ENCODE data around the gene DPM3. TPM values are rescaled to one million over a fixed set of nuclear protein-coding genes. Genes with fewer than 3 reads are reported as not detected.
"Not testable (repeated sequence)": the region's sequence is repeated elsewhere in the genome, so short reads cannot be mapped to it uniquely, and the experiment has no call there.

The DPM3 gene
- total and polyA plus RNA-seq, 4 donors, result 42.4 to 200 (median 107) TPM

- Histone ChIP-seq H3K27ac (ENCODE audit: low read depth in 1 of 2, low read length in 2 of 2) (no peak overlapping the region), H3K9me3 (ENCODE audit: control insufficient read depth, low read length) (no peaks in the 10 kb centered on the region), H3K36me3 (ENCODE audit: control insufficient read depth in 1 of 2, insufficient read depth in 2 of 2, low read length in 1 of 2) (peaks cover 0 to 3% of the 10 kb centered on the region in 2 donors), H3K4me3 (ENCODE audit: low read length in 2 of 2) (no peak overlapping the region), H3K4me1 (ENCODE audit: control insufficient read depth in 1 of 2, insufficient read depth in 2 of 2, low read length in 2 of 2) (no peaks in the 10 kb centered on the region), H3K27me3 (ENCODE audit: control insufficient read depth in 1 of 2, insufficient read depth in 2 of 2, low read length in 1 of 2) (no peaks in the 10 kb centered on the region)
- intact Hi-C loops (cut with DNase I), result loop anchor here (1.0 to 2.0 kb wide), 2 partner anchors 75 to 76 kb away; no protein-coding TSS in a partner anchor
- 8 to 10% methylated on average over 24 to 28 of the region's 28 CpGs for WGBS, 2 donors
- ATAC-seq (ENCODE audit: low FRiP score), result peak; percentile 89
- peak; percentile 92 to 96 for DNase-seq
Observed at GRCh38 chr1:155167166-155168104, 27.1 kb upstream of the DPM3 start.

GRCh38 chr1:155166471-155167165 is 26.3 kb upstream of the DPM3 start:
- Histone ChIP-seq H3K9me3 (ENCODE audit: control insufficient read depth, low read length) (no peaks in the 10 kb centered on the region), H3K4me1 (ENCODE audit: control insufficient read depth in 1 of 2, insufficient read depth in 2 of 2, low read length in 2 of 2) (no peaks in the 10 kb centered on the region), H3K27ac (ENCODE audit: low read depth in 1 of 2, low read length in 2 of 2) (no peak overlapping the region), H3K36me3 (ENCODE audit: control insufficient read depth in 1 of 2, insufficient read depth in 2 of 2, low read length in 1 of 2) (peaks cover 0 to 3% of the 10 kb centered on the region in 2 donors), H3K27me3 (ENCODE audit: control insufficient read depth in 1 of 2, insufficient read depth in 2 of 2, low read length in 1 of 2) (no peaks in the 10 kb centered on the region), H3K4me3 (ENCODE audit: low read length in 2 of 2) (no peak overlapping the region)
- ATAC-seq (ENCODE audit: low FRiP score) (peak; percentile 63), DNase-seq (peak in 1 of 2 donors; percentile 79)
- intact Hi-C loops (cut with DNase I), result loop anchor here in 1 of 2 donors (2.0 kb wide), 1 partner anchor 74 kb away; no protein-coding TSS in a partner anchor
- 14 to 33% methylated on average over 20 to 27 of the region's 27 CpGs for WGBS, 2 donors

DNA sequence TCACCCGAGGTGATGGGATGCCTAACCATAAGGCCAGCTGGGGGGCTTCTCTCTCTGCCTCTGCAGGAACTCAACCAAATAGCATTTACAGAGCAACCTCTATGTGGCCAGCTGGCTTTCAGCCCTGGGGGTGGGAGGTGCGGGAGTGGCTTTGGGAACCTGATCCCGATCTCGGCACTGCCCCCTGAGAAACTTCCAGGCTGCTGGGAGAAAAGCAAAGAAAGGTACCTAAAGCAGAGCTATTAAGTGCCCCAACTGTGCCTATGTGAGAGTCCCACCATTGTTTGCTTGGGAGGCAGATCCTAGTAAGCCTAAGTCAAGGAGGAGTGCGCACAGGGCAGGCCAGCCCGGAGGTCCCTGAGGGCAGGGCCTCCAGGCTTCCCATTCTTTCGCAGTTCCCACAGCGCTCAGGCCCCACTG is 25.7 kb upstream of the DPM3 start:
- no peak for ATAC-seq (ENCODE audit: low FRiP score)
- no peaks in the 10 kb centered on the region for H3K27me3 ChIP-seq (ENCODE audit: control insufficient read depth in 1 of 2, insufficient read depth in 2 of 2, low read length in 1 of 2)
- peak in 1 of 2 donors; percentile 52 for DNase-seq
- H3K4me1 ChIP-seq (ENCODE audit: control insufficient read depth in 1 of 2, insufficient read depth in 2 of 2, low read length in 2 of 2), result no peaks in the 10 kb centered on the region
- peaks cover 0 to 3% of the 10 kb centered on the region in 2 donors for H3K36me3 ChIP-seq (ENCODE audit: control insufficient read depth in 1 of 2, insufficient read depth in 2 of 2, low read length in 1 of 2)
- intact Hi-C loops (cut with DNase I), result loop anchor here in 1 of 2 donors (2.0 kb wide), 1 partner anchor 73 kb away; no protein-coding TSS in a partner anchor
- H3K9me3 ChIP-seq (ENCODE audit: control insufficient read depth, low read length), result no peaks in the 10 kb centered on the region
- WGBS, 2 donors, result 65 to 78% methylated on average over 8 of the region's 8 CpGs
- H3K27ac ChIP-seq (ENCODE audit: low read depth in 1 of 2, low read length in 2 of 2), result no peak overlapping the region
- H3K4me3 ChIP-seq (ENCODE audit: low read length in 2 of 2), result no peak overlapping the region

DNA sequence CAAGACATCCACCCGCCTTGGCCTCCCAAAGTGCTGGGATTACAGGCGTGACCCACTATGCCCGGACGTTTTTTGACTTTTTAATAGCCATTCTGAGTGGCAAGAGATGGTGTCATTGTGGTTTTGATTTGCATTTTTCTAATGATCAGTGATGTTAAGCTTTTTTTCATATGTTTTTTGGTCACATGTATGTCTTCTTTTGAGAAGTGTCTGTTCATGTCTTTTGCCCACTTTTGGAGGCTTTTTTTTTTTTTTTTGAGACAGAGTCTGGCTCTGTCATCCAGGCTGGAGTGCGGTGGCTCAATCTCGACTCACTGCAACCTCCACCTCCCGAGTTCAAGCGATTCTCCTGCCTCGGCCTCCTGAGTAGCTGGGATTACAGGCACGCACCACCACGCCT is 24.3 kb upstream of the DPM3 start:
- H3K27me3 ChIP-seq (ENCODE audit: control insufficient read depth in 1 of 2, insufficient read depth in 2 of 2, low read length in 1 of 2); H3K9me3 ChIP-seq (ENCODE audit: control insufficient read depth, low read length); H3K36me3 ChIP-seq (ENCODE audit: control insufficient read depth in 1 of 2, insufficient read depth in 2 of 2, low read length in 1 of 2); H3K4me1 ChIP-seq (ENCODE audit: control insufficient read depth in 1 of 2, insufficient read depth in 2 of 2, low read length in 2 of 2); H3K4me3 ChIP-seq (ENCODE audit: low read length in 2 of 2); H3K27ac ChIP-seq (ENCODE audit: low read depth in 1 of 2, low read length in 2 of 2); ATAC-seq (ENCODE audit: low FRiP score); intact Hi-C loops (cut with DNase I): not testable (repeated sequence)
- WGBS, 2 donors, result 94 to 98% methylated on average over 11 of the region's 11 CpGs
- peak in 1 of 2 donors; percentile 5 for DNase-seq

GRCh38 chr1:155163785-155164184 is 23.5 kb upstream of the DPM3 start:
- H3K9me3 ChIP-seq (ENCODE audit: control insufficient read depth, low read length); intact Hi-C loops (cut with DNase I); DNase-seq; H3K4me3 ChIP-seq (ENCODE audit: low read length in 2 of 2); H3K4me1 ChIP-seq (ENCODE audit: control insufficient read depth in 1 of 2, insufficient read depth in 2 of 2, low read length in 2 of 2); H3K27me3 ChIP-seq (ENCODE audit: control insufficient read depth in 1 of 2, insufficient read depth in 2 of 2, low read length in 1 of 2); H3K36me3 ChIP-seq (ENCODE audit: control insufficient read depth in 1 of 2, insufficient read depth in 2 of 2, low read length in 1 of 2); H3K27ac ChIP-seq (ENCODE audit: low read depth in 1 of 2, low read length in 2 of 2); ATAC-seq (ENCODE audit: low FRiP score): not testable (repeated sequence)
- 94 to 98% methylated on average over 4 of the region's 4 CpGs for WGBS, 2 donors

- 95 to 100% methylated on average over 6 of the region's 6 CpGs for WGBS, 2 donors
- H3K27ac ChIP-seq (ENCODE audit: low read depth in 1 of 2, low read length in 2 of 2); H3K27me3 ChIP-seq (ENCODE audit: control insufficient read depth in 1 of 2, insufficient read depth in 2 of 2, low read length in 1 of 2); H3K9me3 ChIP-seq (ENCODE audit: control insufficient read depth, low read length); DNase-seq; ATAC-seq (ENCODE audit: low FRiP score); H3K4me3 ChIP-seq (ENCODE audit: low read length in 2 of 2); H3K36me3 ChIP-seq (ENCODE audit: control insufficient read depth in 1 of 2, insufficient read depth in 2 of 2, low read length in 1 of 2); intact Hi-C loops (cut with DNase I); H3K4me1 ChIP-seq (ENCODE audit: control insufficient read depth in 1 of 2, insufficient read depth in 2 of 2, low read length in 2 of 2): not testable (repeated sequence)
Observed at GRCh38 chr1:155162631-155163030, 22.3 kb upstream of the DPM3 start.

DNA sequence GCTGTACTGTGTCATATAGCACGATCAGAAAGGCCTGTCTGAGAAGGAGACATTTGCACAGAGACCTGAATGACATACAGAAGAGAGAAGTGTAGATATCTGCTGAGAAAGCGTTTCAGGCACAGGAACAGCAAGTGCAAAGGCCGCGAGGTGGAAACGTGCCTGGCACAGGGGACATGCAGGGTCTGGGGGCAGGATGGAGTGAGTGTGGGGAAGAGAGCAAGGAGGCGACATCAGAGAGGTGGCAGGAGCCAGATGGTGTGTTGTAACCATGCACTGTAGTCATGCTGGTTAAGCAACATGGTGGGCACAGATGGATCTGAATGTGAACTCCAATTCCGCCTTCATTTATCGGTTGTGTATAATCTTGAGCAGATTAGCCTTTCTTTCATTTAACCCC is 19.8 kb upstream of the DPM3 start:
- H3K4me1 ChIP-seq (ENCODE audit: control insufficient read depth in 1 of 2, insufficient read depth in 2 of 2, low read length in 2 of 2), result no peaks in the 10 kb centered on the region

DNA sequence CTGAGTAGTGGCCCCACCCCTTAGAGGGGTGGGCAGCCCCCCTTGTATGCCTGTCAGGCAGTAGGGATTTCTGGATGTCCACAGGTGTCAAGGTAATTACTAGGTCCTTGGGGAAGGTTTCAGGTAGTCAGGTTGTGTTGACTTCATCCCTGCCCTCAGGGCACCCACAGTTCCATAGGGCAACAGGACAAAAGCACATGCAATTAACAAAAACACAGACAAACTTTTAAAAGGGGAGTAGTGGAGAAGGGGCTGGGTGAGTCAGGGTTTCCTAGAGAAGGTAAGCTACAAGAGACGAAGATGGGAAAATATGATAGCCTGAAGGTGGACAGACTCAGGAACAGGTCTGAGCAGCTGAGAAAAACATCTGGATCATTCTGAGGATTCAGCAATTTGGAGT is 18.7 kb upstream of the DPM3 start:
- intact Hi-C loops (cut with DNase I), result no loop called here
- Histone ChIP-seq H3K4me1 (ENCODE audit: control insufficient read depth in 1 of 2, insufficient read depth in 2 of 2, low read length in 2 of 2) (no peaks in the 10 kb centered on the region), H3K27ac (ENCODE audit: low read depth in 1 of 2, low read length in 2 of 2) (no peak overlapping the region), H3K9me3 (ENCODE audit: control insufficient read depth, low read length) (no peaks in the 10 kb centered on the region), H3K36me3 (ENCODE audit: control insufficient read depth in 1 of 2, insufficient read depth in 2 of 2, low read length in 1 of 2) (no peaks in the 10 kb centered on the region), H3K27me3 (ENCODE audit: control insufficient read depth in 1 of 2, insufficient read depth in 2 of 2, low read length in 1 of 2) (no peaks in the 10 kb centered on the region), H3K4me3 (ENCODE audit: low read length in 2 of 2) (no peak overlapping the region)
- ATAC-seq (ENCODE audit: low FRiP score) (no peak), DNase-seq (no peak)
- WGBS, 2 donors, result 76 to 83% methylated on average over 1 of the region's 1 CpG

More for the DNA sequence above, 19.8 kb upstream of the DPM3 start:
- no peak overlapping the region for H3K4me3 ChIP-seq (ENCODE audit: low read length in 2 of 2)
- H3K27ac ChIP-seq (ENCODE audit: low read depth in 1 of 2, low read length in 2 of 2), result no peak overlapping the region
- H3K9me3 ChIP-seq (ENCODE audit: control insufficient read depth, low read length), result no peaks in the 10 kb centered on the region
- no peaks in the 10 kb centered on the region for H3K27me3 ChIP-seq (ENCODE audit: control insufficient read depth in 1 of 2, insufficient read depth in 2 of 2, low read length in 1 of 2)
- no peaks in the 10 kb centered on the region for H3K36me3 ChIP-seq (ENCODE audit: control insufficient read depth in 1 of 2, insufficient read depth in 2 of 2, low read length in 1 of 2)
- DNase-seq (no peak), ATAC-seq (ENCODE audit: low FRiP score) (no peak)
- WGBS, 2 donors, result 78 to 82% methylated on average over 8 of the region's 8 CpGs
- intact Hi-C loops (cut with DNase I), result no loop called here

All from aorta (tissue), 5 donors.